ENCODE results near the gene ZNF619.

Gene ZNF619

DNA sequence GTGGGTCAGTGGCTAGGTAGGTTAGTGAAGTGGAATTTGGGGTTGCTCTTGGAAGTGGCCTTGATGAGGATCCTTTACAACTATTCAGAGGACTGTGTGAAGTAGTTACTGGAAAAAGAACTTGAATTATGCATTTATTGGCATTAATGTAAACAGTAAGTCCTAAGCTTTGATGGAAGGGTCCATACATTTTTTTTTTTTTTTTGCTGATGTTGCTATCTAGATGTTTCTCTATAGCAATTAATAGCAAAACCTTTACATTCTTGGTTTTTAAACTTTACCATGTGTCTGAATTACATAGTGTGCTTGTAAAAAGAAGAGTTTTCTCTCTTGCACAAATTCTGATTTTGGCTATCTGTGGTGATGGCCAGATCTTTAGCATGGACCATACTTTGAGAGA lies 57.4 kb downstream of the ZNF619 start:
- no peak for DNase-seq (ENCODE audit: low spot score)
